ENCODE data around the gene NRGN.

Gene NRGN

GRCh38 chr11:124739479-124740276, at the start of gene NRGN:
TSS of gene NRGN (plus strand) at chr11:124739942. CDS start at chr11:124740085, 143 bp downstream.
- peak; percentile 96 for DNase-seq

- DNase-seq = no peak
These were observed 46.6 kb upstream of the NRGN start for GRCh38 chr11:124693142-124693541.

- no peak for DNase-seq
These were observed 40.2 kb upstream of the NRGN start for GRCh38 chr11:124699547-124699946.

- DNase-seq = no peak
These were observed 39.7 kb upstream of the NRGN start for GRCh38 chr11:124700028-124700427.

GRCh38 chr11:124707829-124708228, 31.9 kb upstream of the NRGN start:
- DNase-seq = no peak

- no peak for DNase-seq
These were observed 27.4 kb upstream of the NRGN start for GRCh38 chr11:124712392-124712791.

GRCh38 chr11:124716591-124716990, 23.2 kb upstream of the NRGN start:
- peak; percentile 44 for DNase-seq

GRCh38 chr11:124717421-124717785, 22.3 kb upstream of the NRGN start:
- DNase-seq = no peak

- DNase-seq = peak; percentile 35
These were observed 21.7 kb upstream of the NRGN start for GRCh38 chr11:124717786-124718651.

GRCh38 chr11:124718801-124719200, 20.9 kb upstream of the NRGN start:
- no peak for DNase-seq

- DNase-seq = no peak
These were observed 20.2 kb upstream of the NRGN start for GRCh38 chr11:124719534-124719933.

- DNase-seq = no peak
These were observed 17.6 kb upstream of the NRGN start for GRCh38 chr11:124722176-124722575.

- no peak for DNase-seq
These were observed 14.6 kb upstream of the NRGN start for GRCh38 chr11:124724979-124725718.

- no peak for DNase-seq
These were observed 14.0 kb upstream of the NRGN start for GRCh38 chr11:124725719-124726105.

GRCh38 chr11:124727474-124727873, 12.3 kb upstream of the NRGN start:
- no peak for DNase-seq

GRCh38 chr11:124728134-124728533, 11.6 kb upstream of the NRGN start:
- DNase-seq = no peak

- no peak for DNase-seq
These were observed 10.2 kb upstream of the NRGN start for GRCh38 chr11:124729571-124729970.

- DNase-seq = peak; percentile 47
These were observed 7.5 kb upstream of the NRGN start for GRCh38 chr11:124732230-124732629.

GRCh38 chr11:124736736-124737135, 3.0 kb upstream of the NRGN start:
- peak; percentile 50 for DNase-seq

- no peak for DNase-seq
These were observed 2.0 kb upstream of the NRGN start for GRCh38 chr11:124737638-124738305.

GRCh38 chr11:124738713-124739478, 846 bp upstream of the NRGN start:
- no peak for DNase-seq

Data from hematopoietic multipotent progenitor cell treated with erythropoietin and hydrocortisone succinate and interleukin-3 and kit ligand, for 6 days (in vitro differentiated cells).